Measurements from ENCODE around the gene NKX1-2. TPM values are rescaled to one million over a fixed set of nuclear protein-coding genes. Genes with fewer than 3 reads are reported as not detected.

Gene NKX1-2
- total and polyA plus RNA-seq, 4 donors, result 0.79 to 2.0 (median 1.6) TPM

DNA sequence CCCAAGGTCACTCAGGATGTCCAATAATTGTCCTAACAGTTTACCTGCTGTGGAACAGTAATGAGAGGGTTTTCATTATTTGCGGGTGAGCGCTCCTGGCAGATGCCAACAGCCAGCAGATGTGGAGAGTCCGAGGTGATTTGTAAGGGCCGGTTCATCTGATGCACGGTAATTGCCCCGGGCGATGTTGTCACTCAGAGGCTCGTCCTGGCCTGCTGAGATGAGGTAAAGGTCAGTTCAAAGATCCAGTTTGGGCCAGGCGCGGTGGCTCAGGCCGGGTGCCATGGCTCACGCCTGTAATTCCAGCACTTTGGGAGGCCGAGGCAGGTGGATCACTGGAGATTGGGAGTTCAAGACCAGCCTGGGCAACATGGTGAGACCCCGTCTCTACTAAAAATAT is 28.7 kb upstream of the NKX1-2 start:
- no peak overlapping the region for H3K4me3 ChIP-seq (ENCODE audit: low read depth, low read length)
- H3K9me3 ChIP-seq (ENCODE audit: control insufficient read depth, insufficient read depth, low read length), result no peaks in the 10 kb centered on the region
- peaks cover 30% of the 10 kb centered on the region for H3K4me1 ChIP-seq (ENCODE audit: control insufficient read depth, insufficient read depth, low read length)
- DNase-seq (ENCODE audit: low read depth in 4 of 6, low spot score in 6 of 6), result no peak
- 81% methylated on average over 13 of the region's 14 CpGs for WGBS (ENCODE audit: insufficient coverage)
- H3K36me3 ChIP-seq (ENCODE audit: control insufficient read depth, insufficient read depth, low read length), result peaks cover 13% of the 10 kb centered on the region
- no peaks in the 10 kb centered on the region for H3K27me3 ChIP-seq (ENCODE audit: control insufficient read depth, insufficient read depth, low read length)
- H3K27ac ChIP-seq (ENCODE audit: low read depth, low read length), result no peak overlapping the region

DNA sequence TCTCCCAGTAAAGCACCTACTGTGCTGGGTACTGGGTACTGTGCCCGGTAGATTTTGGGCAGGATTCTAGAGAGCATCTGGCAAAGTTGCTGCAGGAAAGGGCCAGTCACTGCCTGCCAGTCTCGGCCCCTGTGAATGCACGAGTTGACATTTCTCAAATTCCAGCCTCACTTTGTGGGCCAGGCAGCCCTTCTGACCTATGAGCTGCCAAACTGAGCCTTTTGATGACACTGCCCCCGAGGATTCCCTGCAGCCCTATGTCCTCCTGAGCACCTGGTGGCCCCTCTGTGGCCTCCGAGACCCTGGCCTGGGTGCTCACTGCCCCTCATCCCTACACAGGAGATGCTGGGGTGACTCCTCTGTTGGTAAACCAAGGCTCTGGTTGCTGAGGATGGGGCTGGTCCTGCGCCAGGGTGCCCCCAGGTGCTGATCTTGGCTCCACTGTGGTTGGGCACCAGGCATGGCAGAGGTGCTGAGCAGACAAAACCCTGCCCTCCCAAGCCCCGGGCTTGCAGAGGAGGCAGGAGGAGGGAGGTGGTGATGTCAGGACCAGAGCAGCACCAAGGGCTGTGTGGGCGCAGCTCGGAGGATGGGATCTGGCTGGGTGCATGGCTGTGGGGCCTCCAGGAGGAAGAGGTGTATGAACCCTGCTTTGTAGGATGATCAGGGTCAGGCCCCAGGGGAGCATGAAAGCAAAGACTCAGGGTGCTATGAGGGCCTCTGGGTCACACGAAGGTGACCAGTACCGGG is 28.0 kb upstream of the NKX1-2 start:
- H3K27me3 ChIP-seq (ENCODE audit: control insufficient read depth, insufficient read depth, low read length), result no peaks in the 10 kb centered on the region
- H3K9me3 ChIP-seq (ENCODE audit: control insufficient read depth, insufficient read depth, low read length), result no peaks in the 10 kb centered on the region
- no peak overlapping the region for H3K4me3 ChIP-seq (ENCODE audit: low read depth, low read length)
- peaks cover 17% of the 10 kb centered on the region for H3K36me3 ChIP-seq (ENCODE audit: control insufficient read depth, insufficient read depth, low read length)
- peaks cover 23% of the 10 kb centered on the region for H3K4me1 ChIP-seq (ENCODE audit: control insufficient read depth, insufficient read depth, low read length)
- DNase-seq (ENCODE audit: low read depth in 4 of 6, low spot score in 6 of 6), result no peak
- 75% methylated on average over 11 of the region's 11 CpGs for WGBS (ENCODE audit: insufficient coverage)
- no peak overlapping the region for H3K27ac ChIP-seq (ENCODE audit: low read depth, low read length)

DNA sequence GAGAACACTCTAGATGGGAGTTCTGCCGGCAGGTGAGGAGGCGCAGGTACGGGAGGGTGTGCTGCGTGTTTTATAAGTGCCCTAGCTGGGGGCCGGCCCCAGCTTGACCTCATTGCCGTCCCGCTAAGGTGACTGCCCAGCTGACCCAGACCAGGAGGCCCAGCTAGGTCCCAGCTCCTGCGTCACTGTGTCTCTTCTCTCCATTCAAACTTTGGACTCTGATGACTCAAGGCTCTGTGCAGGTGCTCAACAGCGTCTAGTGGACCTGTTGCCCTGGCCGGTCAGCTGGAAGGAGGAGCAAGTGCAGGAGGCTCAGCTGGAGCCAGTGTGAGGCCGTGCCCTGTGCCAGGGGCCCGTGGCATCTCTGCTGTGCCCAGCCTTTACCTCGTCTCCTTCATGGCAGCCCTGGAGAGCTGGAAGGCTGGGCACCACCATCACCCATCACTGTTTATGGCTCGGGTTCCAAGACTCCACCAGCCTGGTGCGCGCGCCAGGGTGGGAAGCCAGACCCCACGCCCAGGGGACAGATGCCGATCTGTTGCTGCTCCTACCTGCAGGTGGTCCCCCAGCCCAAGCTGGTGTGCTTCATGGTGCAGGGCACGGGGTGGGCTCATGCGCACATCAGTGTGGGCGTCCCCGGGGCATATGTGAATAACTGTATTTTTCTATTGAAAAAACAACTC is 26.3 kb upstream of the NKX1-2 start:
- no peak overlapping the region for H3K27ac ChIP-seq (ENCODE audit: low read depth, low read length)
- no peaks in the 10 kb centered on the region for H3K9me3 ChIP-seq (ENCODE audit: control insufficient read depth, insufficient read depth, low read length)
- H3K4me1 ChIP-seq (ENCODE audit: control insufficient read depth, insufficient read depth, low read length), result peaks cover 9% of the 10 kb centered on the region
- peaks cover 17% of the 10 kb centered on the region for H3K36me3 ChIP-seq (ENCODE audit: control insufficient read depth, insufficient read depth, low read length)
- no peak for DNase-seq (ENCODE audit: low read depth in 4 of 6, low spot score in 6 of 6)
- no peak overlapping the region for H3K4me3 ChIP-seq (ENCODE audit: low read depth, low read length)
- H3K27me3 ChIP-seq (ENCODE audit: control insufficient read depth, insufficient read depth, low read length), result no peaks in the 10 kb centered on the region
- 94% methylated on average over 22 of the region's 23 CpGs for WGBS (ENCODE audit: insufficient coverage)

DNA sequence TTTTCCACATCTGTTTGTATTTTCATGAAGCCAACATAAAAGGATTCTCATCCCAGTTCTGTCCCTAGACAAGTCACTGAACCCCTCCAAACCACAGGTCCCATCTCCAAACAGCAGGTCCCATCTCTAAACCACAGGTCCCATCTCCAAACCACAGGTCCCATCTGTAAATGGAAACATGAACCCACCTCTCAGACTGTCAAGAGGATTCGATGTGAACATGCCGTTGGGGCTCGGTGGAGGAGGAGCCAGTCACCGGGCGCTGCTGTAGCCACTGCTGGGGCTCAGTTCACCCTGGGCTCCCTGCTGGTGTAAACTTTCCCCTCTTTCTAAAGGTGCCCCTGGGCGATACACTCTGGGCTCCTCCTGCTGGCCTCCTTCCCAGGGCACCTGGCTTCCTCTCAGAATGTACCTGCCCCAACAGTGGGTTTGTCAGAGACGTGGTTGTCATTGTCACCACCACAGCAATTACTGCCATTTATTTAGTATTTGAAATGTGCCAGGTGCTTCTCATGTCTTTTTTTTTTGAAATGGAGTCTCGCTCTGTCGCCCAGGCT is 24.8 kb upstream of the NKX1-2 start:
- peaks cover 24% of the 10 kb centered on the region for H3K36me3 ChIP-seq (ENCODE audit: control insufficient read depth, insufficient read depth, low read length)
- no peak overlapping the region for H3K27ac ChIP-seq (ENCODE audit: low read depth, low read length)
- H3K9me3 ChIP-seq (ENCODE audit: control insufficient read depth, insufficient read depth, low read length), result no peaks in the 10 kb centered on the region
- H3K4me3 ChIP-seq (ENCODE audit: low read depth, low read length), result no peak overlapping the region
- no peaks in the 10 kb centered on the region for H3K27me3 ChIP-seq (ENCODE audit: control insufficient read depth, insufficient read depth, low read length)
- WGBS (ENCODE audit: insufficient coverage), result 81% methylated on average over 5 of the region's 9 CpGs
- DNase-seq (ENCODE audit: low read depth in 4 of 6, low spot score in 6 of 6), result no peak
- H3K4me1 ChIP-seq (ENCODE audit: control insufficient read depth, insufficient read depth, low read length), result peaks cover 3% of the 10 kb centered on the region

DNA sequence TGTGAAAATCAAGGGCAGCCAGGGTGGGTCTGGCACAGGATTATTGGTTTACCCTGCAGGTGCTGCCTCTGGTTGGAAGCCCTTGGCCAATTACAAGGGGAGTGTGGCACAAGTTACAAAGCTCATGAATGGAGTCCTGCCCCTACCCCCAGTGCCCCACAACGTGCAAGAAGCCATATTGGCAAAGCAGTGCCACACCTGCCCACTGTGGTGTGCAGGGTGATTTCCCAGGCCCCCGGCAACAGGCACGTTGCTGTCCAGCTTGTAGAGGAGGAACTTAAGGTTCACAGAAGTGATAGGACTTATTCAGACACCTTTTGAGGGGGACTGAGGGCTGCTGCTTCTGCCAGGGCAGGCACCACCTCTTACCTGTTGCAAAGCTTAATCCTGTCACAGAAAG is 23.2 kb upstream of the NKX1-2 start:
- WGBS (ENCODE audit: insufficient coverage), result 65% methylated on average over 3 of the region's 3 CpGs
- no peak overlapping the region for H3K27ac ChIP-seq (ENCODE audit: low read depth, low read length)
- no peaks in the 10 kb centered on the region for H3K9me3 ChIP-seq (ENCODE audit: control insufficient read depth, insufficient read depth, low read length)
- H3K27me3 ChIP-seq (ENCODE audit: control insufficient read depth, insufficient read depth, low read length), result no peaks in the 10 kb centered on the region
- DNase-seq (ENCODE audit: low read depth in 4 of 6, low spot score in 6 of 6), result no peak
- H3K36me3 ChIP-seq (ENCODE audit: control insufficient read depth, insufficient read depth, low read length), result peaks cover 35% of the 10 kb centered on the region
- H3K4me3 ChIP-seq (ENCODE audit: low read depth, low read length), result no peak overlapping the region
- H3K4me1 ChIP-seq (ENCODE audit: control insufficient read depth, insufficient read depth, low read length), result peaks cover 12% of the 10 kb centered on the region

DNA sequence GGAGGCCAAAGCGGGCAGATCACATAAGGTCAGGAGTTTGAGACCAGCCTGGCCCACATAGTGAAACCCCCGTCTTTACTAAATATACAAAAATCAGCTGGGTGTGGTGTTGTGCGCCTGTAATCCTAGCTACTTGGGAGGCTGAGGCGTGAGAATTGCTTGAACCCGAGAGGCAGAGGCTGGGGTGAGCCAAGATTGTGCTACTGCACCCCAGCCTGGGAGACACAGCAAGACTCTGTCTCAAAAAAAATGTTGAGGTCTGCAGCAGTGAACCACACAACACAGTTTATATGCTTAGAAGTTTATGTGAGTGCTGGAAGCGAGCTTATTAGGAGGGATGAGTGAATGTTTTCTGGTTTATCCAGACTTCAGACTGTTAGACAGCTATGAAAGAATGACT is 22.2 kb upstream of the NKX1-2 start:
- Histone ChIP-seq H3K36me3 (ENCODE audit: control insufficient read depth, insufficient read depth, low read length) (peaks cover 35% of the 10 kb centered on the region), H3K27me3 (ENCODE audit: control insufficient read depth, insufficient read depth, low read length) (no peaks in the 10 kb centered on the region), H3K4me1 (ENCODE audit: control insufficient read depth, insufficient read depth, low read length) (peaks cover 11% of the 10 kb centered on the region), H3K4me3 (ENCODE audit: low read depth, low read length) (no peak overlapping the region), H3K27ac (ENCODE audit: low read depth, low read length) (no peak overlapping the region), H3K9me3 (ENCODE audit: control insufficient read depth, insufficient read depth, low read length) (no peaks in the 10 kb centered on the region)
- WGBS (ENCODE audit: insufficient coverage), result 95% methylated on average over 3 of the region's 6 CpGs
- DNase-seq (ENCODE audit: low read depth in 4 of 6, low spot score in 6 of 6), result no peak

DNA sequence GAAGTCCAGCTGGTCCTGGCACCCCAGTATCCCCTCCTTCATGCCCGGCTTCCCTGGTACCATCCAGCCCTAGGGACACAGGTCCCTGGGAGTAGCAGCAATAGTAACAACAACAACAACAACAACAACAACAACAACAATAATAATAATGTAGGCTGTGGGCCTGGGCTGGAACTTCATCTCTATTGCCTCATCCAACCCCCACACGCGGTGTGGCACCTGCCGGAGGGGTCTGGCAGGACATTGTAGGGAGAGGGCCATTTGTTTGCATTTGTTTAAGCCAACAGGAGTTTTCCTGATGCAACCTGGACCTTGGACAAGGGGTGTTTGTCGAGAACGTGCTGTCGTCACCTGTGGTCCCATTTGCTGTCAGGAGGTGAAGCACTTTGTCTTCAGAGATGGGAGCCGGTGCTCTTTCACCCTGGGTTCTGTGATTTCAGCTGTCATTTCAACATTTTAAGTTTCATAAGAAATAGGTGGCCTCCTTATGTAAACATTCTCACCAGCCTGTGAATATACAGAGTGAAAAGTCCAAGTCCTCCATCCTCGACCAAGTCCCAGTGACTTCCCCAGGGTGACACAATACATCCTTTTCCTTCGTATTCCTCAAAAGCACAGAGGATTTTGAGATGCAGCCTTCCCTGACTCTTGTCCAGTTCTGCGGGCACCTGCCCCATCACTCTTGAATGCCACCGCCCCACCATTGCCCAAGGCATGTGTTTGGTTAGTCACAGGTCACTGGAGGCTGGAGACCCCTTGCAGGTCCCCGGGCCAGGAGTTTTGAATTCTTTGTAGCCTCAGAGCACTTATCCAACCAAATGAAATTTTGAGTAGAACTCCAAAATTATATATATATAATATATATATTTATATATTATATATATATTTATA is 21.0 kb upstream of the NKX1-2 start:
- no peaks in the 10 kb centered on the region for H3K27me3 ChIP-seq (ENCODE audit: control insufficient read depth, insufficient read depth, low read length)
- H3K4me3 ChIP-seq (ENCODE audit: low read depth, low read length), result no peak overlapping the region
- H3K4me1 ChIP-seq (ENCODE audit: control insufficient read depth, insufficient read depth, low read length), result peaks cover 11% of the 10 kb centered on the region
- WGBS (ENCODE audit: insufficient coverage), result 75% methylated on average over 6 of the region's 13 CpGs
- peaks cover 27% of the 10 kb centered on the region for H3K36me3 ChIP-seq (ENCODE audit: control insufficient read depth, insufficient read depth, low read length)
- DNase-seq (ENCODE audit: low read depth in 4 of 6, low spot score in 6 of 6), result no peak
- H3K27ac ChIP-seq (ENCODE audit: low read depth, low read length), result no peak overlapping the region
- no peaks in the 10 kb centered on the region for H3K9me3 ChIP-seq (ENCODE audit: control insufficient read depth, insufficient read depth, low read length)

DNA sequence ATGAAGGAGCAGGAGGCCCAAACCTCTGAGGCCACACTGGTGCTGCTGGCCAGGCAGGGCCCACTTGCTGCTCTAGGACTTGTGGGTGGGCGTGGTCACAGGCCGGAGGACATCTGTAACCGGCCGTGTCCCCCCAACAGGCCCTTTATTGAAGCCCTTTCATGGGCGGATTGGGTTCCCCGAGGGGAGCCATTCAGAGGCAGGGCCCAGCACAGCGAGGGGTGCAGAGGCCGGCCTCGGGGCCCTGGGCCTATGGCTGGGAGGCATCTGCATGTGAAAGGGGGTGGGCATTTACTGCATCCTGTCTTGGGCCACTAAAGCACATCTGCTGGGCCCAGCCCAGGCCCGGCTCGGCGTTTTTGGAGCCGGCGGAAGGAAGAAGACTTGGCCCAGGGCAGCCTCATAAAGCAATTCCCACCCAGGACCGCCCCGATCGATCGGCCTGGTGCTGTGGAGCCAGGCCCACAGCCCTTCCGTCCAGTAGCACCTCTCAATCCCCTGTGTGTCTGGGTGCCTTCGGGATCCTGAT is 20.2 kb upstream of the NKX1-2 start:
- Histone ChIP-seq H3K4me3 (ENCODE audit: low read depth, low read length) (no peak overlapping the region), H3K36me3 (ENCODE audit: control insufficient read depth, insufficient read depth, low read length) (peaks cover 24% of the 10 kb centered on the region), H3K27me3 (ENCODE audit: control insufficient read depth, insufficient read depth, low read length) (no peaks in the 10 kb centered on the region), H3K4me1 (ENCODE audit: control insufficient read depth, insufficient read depth, low read length) (peaks cover 11% of the 10 kb centered on the region), H3K9me3 (ENCODE audit: control insufficient read depth, insufficient read depth, low read length) (no peaks in the 10 kb centered on the region), H3K27ac (ENCODE audit: low read depth, low read length) (no peak overlapping the region)
- DNase-seq (ENCODE audit: low read depth in 4 of 6, low spot score in 6 of 6), result no peak
- 52% methylated on average over 18 of the region's 20 CpGs for WGBS (ENCODE audit: insufficient coverage)

DNA sequence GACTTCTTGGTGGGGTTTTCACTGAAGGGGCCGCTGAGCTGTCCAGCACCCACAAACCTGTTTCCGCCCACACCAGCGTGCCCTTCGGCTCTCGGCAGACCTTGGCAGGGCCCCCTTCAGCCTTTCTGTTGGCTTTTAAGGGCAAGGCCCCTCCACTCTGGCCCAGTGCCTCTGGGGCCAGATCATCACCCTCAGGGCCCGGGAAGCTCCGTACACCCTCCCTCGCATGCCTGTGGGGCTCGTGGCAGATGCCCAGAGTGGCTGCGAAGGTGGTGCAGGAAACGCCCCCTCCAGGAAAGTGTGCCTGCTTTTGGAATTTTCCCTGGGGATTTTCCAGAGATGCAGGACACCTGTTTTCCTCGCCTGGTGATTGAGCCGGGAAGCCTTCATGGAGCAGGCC is 18.8 kb upstream of the NKX1-2 start:
- no peaks in the 10 kb centered on the region for H3K9me3 ChIP-seq (ENCODE audit: control insufficient read depth, insufficient read depth, low read length)
- no peak for DNase-seq (ENCODE audit: low read depth in 4 of 6, low spot score in 6 of 6)
- no peak overlapping the region for H3K27ac ChIP-seq (ENCODE audit: low read depth, low read length)
- H3K36me3 ChIP-seq (ENCODE audit: control insufficient read depth, insufficient read depth, low read length), result peaks cover 29% of the 10 kb centered on the region
- peaks cover 18% of the 10 kb centered on the region for H3K4me1 ChIP-seq (ENCODE audit: control insufficient read depth, insufficient read depth, low read length)
- H3K27me3 ChIP-seq (ENCODE audit: control insufficient read depth, insufficient read depth, low read length), result no peaks in the 10 kb centered on the region
- no peak overlapping the region for H3K4me3 ChIP-seq (ENCODE audit: low read depth, low read length)
- 81% methylated on average over 12 of the region's 13 CpGs for WGBS (ENCODE audit: insufficient coverage)

All from spinal cord (tissue), 10 donors.